ENCODE results near the gene SCFD2.

DNA sequence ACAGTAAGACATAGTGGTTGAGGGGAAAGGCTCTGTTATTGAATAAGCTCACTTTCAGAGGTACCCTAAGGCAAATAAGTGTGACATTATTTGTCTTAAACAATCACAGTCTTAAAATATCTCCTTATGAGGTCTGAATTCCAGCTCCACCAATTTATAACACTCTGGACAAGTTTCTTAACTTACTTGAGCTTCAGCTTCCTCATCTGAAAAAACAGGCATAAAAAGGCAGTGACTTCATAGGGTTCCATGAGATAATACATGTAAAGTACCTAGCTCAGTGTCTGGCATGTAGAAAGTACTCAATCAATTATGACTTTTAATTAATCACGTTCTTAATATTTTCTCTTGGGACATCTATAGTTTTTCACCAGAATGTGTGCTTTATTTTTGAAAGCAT lies 301.3 kb downstream of the SCFD2 start:
- TF ChIP-seq SP1 (IDR thresholded peaks at IDR 0.05; ENCODE audit: low read depth, low read length) (no peak), RB1 (IDR thresholded peaks at IDR 0.05; ENCODE audit: borderline replicate concordance) (no peak), POLR2A (IDR thresholded peaks at IDR 0.05; ENCODE audit: low read depth, low read length) (no peak), TCF3 (IDR thresholded peaks at IDR 0.05; ENCODE audit: borderline replicate concordance, insufficient read depth, low read depth, low read length) (no peak), TBL1XR1 (IDR thresholded peaks at IDR 0.05; ENCODE audit: low read depth, low read length) (no peak), SUPT20H (IDR thresholded peaks at IDR 0.05; ENCODE audit: borderline replicate concordance, control insufficient read depth, low read depth, low read length) (no peak), NFXL1 (IDR thresholded peaks at IDR 0.05; ENCODE audit: borderline replicate concordance) (no peak), SPI1 (IDR thresholded peaks at IDR 0.05; ENCODE audit: borderline replicate concordance, insufficient read depth, low read depth, low read length) (no peak)
- TF ChIP-seq, protein P1, sequence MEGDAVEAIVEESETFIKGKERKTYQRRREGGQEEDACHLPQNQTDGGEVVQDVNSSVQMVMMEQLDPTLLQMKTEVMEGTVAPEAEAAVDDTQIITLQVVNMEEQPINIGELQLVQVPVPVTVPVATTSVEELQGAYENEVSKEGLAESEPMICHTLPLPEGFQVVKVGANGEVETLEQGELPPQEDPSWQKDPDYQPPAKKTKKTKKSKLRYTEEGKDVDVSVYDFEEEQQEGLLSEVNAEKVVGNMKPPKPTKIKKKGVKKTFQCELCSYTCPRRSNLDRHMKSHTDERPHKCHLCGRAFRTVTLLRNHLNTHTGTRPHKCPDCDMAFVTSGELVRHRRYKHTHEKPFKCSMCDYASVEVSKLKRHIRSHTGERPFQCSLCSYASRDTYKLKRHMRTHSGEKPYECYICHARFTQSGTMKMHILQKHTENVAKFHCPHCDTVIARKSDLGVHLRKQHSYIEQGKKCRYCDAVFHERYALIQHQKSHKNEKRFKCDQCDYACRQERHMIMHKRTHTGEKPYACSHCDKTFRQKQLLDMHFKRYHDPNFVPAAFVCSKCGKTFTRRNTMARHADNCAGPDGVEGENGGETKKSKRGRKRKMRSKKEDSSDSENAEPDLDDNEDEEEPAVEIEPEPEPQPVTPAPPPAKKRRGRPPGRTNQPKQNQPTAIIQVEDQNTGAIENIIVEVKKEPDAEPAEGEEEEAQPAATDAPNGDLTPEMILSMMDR (IDR thresholded peaks at IDR 0.05 in 2 of 3, conservative IDR thresholded peaks at IDR 0.05 in 1 of 3; ENCODE audit: control insufficient read depth in 2 of 3, extremely low read depth in 1 of 3, insufficient read depth in 1 of 3, low read depth in 3 of 3, low read length in 3 of 3): no peak
